NT2/D1 (cell line): Measurements from ENCODE around the gene BAAT.

Source experiments
- SUZ12 ChIP-seq: IDR thresholded peaks from 2 replicates; pipeline ENCODE4 v1.6.1; 2011; ENCODE audit not compliant: insufficient read length, insufficient read depth; ENCODE audit errors: extremely low read depth
- YY1 ChIP-seq: IDR thresholded peaks from 2 replicates; pipeline ENCODE4 v1.6.1; 2011; ENCODE audit not compliant: insufficient read length, insufficient read depth
- ZNF274 ChIP-seq: IDR thresholded peaks from 2 replicates; pipeline ENCODE4 v1.6.1; 2011; ENCODE audit warnings: mild to moderate bottlenecking, low read depth, low read length

DNA sequence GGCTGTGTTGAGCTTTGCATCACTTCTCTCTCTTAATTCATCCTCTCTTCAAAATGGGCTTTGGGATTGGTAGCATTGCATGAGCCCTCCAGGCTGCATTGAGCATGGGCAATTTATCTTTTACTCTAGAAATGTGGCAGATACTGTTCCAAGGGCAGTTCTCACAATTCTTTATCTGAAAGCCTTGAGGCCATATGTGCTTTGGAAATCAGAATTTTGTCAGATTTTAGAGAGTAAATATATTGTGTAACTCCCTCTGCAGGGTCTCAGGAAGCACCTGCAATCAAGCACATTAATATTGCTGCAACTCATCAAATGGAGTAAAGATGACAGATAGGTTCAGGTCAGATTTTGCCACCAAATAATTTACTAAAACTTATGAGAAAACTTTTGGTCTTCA, 33.2 kb upstream of the BAAT start:
- TF ChIP-seq YY1, result no peak
- no peak for TF ChIP-seq SUZ12
- TF ChIP-seq ZNF274, result no peak
